HG02798 (cell line): ENCODE measurements around the gene RAB40C.
A peak's percentile ranks its signal among the peaks of the same experiment; 100 is the strongest.

Source experiments
- ATAC-seq: cut with Tn5 transposase; IDR thresholded peaks from one replicate; pipeline ENCODE4 v1.9.1; 2021; ENCODE audit warnings: mild to moderate bottlenecking; ENCODE audit not compliant: unreplicated experiment, poor library complexity

RAB40C gene, protein sequence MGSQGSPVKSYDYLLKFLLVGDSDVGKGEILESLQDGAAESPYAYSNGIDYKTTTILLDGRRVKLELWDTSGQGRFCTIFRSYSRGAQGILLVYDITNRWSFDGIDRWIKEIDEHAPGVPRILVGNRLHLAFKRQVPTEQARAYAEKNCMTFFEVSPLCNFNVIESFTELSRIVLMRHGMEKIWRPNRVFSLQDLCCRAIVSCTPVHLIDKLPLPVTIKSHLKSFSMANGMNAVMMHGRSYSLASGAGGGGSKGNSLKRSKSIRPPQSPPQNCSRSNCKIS

DNA sequence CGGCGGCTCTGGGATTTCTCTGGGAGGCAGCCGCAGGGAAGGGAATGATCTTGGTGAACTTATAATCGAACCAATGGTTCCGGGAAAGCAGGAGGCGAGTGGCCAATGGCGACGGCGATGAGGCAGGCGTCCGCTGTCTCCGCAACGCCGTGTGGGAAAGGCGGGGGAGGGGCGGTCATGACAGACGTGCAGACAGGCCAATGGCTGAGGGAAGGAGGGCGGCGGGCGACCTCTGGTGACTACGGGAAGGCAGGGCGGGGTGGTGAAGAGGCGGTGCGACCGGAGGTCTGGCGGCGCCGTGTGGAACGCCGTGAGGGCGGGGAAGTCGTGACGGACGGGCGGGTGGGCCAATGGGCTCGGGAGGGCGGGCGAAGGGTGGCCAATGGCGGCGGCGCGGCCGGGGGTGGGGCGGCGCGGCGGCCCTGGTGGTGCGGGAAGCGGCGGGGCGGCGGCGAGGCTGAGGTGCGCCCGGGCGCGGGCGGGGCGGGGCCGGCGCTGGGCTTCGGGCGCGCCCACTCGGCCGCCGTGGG, at the start of gene RAB40C:
Gene RAB40C, plus strand, starts transcription at position 409 of the 530 bp plus-strand sequence. CDS start 226 bp downstream, outside the sequence.
- ATAC-seq: peak; percentile 82

DNA sequence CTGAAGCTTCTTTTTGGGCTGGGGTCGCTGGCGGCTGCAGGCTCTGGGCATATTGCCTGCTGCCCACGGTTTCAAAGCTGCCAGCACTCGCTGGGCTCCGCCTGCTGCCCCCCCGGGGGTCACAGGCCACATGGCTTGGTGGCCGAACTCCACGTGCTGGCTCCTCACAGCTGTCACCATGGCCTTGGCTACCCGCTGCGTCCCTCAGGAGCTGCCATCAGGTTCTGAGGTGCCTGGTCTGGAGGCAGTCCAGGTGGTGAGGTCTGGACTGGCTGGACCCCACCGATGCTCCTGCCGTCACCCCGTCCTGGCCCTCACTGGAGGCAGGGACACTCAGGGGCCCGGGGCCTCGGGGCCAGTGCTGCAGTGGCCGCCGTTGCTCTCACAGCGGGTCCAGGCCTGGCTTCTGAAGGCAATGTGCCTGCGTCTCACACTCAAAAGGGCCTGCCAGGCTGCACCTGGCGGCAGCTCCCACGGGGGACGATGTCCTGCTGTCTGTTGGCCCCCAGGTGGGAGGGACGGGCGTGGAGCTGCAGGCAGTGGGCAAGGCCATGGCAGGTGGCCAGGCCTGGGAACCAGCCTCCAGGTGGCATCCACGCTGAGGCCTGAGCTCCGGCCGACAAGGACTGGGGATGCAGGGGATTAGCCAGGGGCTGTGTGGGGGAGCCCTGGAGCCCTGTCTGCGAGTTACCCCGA, 49.1 kb upstream of the RAB40C start:
- no peak for ATAC-seq

DNA sequence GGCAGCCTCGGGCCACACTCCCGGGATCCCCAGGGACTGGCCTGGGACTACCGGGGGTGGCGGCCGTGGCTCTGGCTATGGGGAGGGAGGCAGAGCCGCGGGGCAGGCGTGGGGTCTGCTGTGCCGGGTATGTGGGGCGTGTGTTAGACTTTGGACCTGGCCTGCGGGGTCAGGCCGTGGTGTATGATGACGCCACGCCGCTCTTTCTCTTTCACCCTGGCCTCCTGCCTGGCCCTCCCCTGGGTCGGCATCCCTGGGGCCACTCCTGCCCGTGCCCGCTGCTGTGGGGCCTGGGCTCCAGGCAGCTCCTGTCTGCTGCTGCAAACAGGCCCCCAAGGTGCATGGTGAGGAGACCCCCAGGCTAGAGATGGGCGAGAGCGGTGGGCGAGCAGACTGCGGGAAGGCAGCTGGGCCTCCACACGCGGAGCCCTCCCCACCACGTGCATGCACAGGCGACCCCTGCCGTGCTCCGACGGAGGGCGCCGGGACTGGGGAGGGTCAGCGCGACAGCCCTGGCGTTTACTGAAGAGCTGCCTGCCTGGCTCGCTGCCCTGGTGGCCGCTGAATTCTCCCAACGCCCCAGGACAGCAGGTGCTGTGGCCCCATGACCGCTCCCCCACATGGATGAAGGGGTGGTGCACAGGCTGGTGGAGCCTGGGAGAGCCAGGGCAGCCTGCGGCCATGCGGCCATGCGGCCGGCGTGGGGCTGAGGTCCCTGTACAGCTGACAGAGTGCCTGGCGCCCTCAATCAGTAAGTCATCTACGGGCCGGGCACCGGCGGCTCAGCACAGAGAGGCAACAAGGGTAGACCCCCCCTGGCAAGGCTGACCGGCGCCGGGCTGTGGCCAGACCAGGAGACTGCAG, 46.3 kb upstream of the RAB40C start:
- no peak for ATAC-seq

DNA sequence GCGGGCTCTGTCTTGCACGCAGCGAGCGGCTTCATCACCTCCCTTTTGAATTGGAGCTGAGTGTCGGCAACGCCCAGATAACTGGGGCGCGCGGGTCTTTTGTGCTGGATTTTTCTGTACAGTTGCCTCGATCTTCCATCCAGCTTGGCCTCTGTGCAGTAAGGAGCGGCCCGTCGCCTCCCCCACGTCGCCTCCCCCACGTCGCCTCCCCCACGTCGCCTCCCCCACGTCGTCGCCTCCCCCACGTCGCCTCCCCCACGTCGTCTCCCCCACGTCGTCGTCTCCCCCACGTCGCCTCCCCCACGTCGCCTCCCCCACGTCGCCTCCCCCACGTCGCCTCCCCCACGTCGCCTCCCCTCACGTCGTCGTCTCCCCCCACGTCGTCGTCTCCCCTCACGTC, 45.3 kb upstream of the RAB40C start:
- no peak for ATAC-seq

DNA sequence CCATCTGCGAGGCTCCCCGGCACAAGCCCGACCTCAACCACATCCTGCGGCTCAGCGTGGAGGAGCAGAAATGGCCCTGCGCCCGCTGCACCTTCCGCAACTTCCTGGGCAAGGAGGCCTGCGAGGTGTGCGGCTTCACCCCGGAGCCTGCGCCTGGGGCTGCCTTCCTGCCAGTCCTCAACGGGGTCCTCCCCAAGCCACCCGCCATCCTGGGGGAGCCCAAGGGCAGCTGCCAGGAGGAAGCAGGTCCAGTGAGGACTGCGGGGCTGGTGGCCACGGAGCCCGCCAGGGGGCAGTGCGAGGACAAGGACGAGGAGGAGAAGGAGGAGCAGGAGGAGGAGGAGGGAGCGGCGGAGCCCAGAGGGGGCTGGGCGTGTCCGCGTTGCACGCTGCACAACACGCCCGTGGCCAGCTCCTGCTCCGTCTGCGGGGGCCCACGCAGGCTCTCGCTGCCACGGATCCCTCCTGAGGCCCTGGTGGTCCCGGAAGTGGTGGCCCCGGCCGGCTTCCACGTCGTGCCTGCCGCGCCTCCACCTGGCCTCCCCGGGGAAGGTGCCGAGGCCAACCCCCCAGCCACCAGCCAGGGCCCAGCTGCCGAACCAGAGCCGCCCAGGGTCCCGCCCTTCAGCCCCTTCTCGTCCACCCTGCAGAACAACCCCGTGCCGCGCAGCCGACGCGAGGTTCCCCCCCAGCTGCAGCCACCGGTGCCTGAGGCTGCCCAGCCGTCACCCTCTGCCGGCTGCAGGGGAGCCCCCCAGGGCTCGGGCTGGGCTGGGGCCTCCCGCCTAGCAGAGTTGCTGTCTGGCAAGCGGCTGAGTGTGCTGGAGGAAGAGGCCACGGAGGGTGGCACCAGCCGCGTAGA, 42.7 kb upstream of the RAB40C start:
- ATAC-seq: no peak

DNA sequence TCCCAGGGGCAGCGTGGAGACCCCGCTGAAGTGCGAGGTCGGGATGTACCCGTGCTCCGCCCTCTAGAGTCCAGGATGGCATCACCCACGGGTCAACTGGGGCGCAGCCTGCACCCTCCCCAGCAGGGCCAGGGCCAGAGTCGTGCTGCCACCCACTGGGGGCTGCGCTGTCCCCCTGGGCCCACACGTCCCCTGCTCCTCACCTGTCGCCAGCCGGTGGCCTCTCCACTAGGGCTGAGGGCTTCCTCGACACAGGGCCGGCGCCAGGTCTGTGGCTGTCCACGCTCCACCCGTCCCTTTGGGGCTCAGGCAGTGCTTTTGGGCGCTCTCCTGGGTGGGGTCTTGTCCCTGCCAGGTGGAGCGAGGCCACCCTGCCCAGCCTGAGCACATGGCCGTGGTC, 41.3 kb upstream of the RAB40C start:
- ATAC-seq: no peak

DNA sequence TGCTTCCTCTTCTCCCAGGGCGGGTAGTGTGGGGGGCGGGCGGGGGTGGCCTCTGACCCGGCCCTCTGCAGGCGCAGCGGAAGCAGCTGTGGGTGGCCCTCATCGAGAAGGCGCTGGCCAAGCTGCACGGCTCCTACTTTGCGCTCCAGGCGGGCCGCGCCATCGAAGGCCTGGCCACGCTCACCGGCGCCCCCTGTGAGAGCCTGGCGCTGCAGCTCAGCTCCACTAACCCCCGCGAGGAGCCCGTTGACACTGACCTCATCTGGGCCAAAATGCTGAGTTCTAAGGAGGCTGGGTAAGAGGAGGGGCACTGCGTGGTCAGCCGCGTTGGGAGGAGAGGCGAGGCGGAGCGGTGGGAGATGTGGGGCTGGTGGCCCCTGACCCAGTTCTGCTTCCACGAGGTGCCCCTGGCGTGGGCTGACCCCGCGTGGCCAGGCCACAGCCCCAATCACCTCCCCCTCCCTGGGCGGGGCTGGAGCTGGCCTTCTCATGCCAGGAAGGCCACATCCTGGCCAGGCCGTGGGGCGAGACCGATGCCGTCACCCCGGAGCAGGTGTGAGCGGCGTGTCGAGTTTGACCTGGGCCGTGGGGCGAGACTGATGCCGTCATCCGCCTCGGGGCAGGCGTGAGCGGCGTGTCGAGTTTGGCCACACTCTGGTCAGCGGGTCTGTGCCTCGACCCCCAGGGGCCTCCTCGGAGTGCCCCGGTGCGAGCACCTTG, 40.2 kb upstream of the RAB40C start:
- no peak for ATAC-seq

DNA sequence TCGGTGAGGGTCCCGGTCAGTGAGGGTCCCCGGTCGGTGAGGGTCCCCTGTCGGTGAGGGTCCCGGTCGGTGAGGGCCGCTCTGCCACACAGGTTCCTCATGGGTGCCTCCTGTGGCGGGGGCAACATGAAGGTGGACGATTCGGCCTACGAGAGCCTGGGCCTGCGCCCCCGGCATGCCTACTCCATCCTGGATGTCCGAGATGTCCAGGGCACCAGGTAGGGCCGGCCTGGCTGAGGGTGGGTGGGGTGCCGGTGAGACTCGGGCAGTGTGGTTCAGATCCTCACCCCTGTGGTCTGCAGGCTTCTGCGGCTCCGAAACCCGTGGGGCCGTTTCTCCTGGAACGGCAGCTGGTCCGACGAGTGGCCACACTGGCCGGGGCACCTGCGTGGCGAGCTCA, 38.7 kb upstream of the RAB40C start:
- ATAC-seq: no peak

DNA sequence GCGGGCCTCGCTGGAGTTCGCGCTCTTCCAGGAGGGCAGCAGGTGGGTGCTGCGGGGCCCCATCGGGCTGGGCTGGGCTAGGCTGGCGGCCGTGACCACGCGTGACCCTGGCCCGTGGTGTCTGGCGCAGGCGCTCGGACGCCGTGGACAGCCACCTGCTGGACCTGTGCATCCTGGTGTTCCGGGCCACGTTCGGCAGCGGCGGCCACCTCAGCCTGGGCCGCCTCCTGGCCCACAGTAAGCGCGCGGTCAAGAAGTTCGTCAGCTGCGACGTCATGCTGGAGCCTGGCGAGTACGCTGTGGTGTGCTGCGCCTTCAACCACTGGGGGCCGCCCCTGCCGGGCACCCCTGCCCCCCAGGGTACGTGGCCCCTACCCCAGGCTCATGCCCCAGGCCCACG, 37.7 kb upstream of the RAB40C start:
- no peak for ATAC-seq

DNA sequence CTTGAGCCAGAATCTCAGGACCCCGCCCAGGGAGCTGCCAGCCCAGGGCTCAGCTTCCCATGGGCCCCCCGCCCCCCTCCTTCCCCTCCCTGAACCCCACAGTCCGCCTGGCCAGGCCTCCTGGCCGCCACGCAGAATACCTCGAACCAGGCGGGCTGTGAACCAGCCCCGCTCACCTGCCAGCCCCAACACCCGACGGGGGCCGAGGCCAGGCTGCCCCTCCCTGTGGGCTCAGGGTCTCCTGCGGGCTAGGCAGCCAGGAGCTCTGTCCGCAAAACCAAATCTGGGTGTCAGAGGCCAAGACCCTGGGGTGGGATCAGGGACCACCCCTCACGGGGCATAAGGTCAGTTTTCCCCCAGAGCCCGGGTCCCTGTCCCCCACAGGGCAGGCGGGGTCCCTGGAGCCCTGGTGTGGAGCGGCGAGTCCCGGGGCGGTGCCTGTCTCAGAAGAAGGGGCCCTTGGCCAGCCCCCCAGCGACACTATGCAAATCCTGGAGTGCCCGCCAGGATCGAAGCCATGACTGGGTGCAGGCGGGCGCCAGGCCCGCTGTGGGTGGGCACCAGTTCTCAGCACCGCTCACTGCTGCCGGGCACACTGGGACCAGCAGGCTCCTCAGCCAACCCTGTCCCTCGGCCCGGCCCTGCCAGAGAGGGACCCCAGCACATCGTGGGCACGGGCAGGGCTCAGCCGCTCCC, 36.1 kb upstream of the RAB40C start:
- ATAC-seq: no peak

DNA sequence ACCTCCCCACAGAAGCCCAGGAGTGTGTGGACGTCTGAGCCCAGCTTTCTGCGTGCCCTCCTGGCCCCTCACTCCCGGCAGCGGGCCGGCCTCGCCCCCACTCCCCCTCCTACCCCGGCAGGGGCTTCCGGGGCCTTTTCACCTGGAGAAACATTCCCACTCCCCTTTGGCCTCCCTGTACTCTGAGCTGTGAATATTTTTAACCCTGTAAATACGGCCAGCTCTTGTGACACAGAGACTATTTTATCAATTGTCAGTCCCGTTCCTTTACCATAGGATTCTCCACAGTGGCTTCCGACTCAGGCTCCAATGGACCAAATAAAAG, 35.6 kb upstream of the RAB40C start:
- ATAC-seq: no peak

DNA sequence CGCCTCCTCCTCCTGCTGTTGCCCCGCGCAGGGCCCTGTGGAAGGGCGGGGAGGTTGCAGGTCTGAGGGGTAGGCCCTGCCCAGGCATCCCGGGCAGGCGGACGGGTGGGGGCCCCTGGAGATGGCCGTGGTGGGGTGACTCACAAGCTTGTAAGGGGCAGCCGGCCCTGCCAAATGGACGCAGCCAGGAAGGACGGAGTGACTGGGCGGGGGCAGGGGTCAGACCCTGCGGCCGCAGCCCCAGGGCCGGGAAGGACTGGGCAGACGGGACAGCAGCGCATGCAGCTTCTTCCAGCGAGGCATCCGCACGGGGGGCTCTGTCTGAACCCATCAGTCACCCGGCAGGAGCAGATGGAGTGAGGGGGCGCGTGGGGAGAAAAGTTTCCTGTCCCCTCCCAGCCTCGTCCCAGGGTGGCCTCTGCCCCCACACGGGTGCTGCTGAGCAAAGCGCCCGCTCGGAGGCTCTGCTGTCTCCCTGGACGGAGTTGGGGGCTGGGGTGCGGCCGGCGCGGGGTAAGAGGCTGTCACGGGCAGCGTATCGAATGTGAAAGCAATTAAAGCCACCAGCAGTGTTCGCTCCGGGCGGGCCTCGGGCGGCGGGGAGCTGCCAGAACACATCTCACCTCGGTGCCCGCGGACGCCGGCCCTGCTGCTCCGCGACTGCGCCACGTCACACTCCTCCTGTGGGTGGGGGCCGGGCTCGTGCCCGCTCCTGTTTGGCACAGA, 35.1 kb upstream of the RAB40C start:
- no peak for ATAC-seq

DNA sequence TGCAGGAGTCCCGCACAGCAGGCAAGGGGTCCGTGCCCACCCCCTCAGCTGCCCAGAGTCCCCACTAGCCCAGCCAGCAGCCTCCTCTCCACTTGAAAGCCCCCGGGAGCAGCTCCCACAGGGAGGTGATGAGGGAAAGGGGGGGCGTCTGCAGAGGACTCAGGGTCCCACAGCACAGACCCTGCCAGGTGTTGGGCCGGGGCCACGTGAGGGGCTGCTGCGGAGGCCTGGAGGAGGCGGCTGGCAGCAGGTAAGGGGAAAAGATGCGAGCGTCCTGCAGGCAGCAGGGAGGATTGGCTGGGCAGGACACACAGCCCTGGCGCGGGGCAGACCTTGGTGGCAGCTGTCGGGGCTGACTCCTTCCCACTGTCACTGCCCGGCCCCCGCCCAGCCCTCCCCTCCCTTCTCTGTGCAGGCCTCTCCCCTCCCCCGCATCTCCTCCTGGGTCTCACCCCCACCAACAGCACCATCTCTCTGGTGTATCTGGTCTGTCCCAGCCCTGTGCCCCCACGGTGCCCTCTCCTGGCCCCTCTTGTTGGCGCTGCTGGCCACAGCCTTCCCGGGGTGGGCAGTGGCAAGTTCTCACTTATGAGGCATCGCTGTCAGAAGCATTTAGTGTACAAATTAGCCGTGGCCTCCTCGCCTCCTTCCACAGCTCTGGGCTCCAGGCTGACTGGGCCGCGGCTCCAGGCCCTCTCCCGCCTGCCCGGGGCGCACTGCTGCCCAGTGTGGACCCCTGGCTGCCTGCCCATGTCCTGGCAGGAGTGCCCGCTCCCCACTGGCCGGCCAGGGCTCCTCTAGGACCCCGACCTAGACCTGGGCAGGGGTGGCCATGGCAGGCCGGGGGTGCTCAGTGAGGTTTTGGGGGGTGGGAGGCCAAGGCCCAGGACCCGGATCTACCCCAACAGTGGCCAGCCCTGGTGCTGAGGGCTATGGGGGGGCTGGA, 34.1 kb upstream of the RAB40C start:
- no peak for ATAC-seq

DNA sequence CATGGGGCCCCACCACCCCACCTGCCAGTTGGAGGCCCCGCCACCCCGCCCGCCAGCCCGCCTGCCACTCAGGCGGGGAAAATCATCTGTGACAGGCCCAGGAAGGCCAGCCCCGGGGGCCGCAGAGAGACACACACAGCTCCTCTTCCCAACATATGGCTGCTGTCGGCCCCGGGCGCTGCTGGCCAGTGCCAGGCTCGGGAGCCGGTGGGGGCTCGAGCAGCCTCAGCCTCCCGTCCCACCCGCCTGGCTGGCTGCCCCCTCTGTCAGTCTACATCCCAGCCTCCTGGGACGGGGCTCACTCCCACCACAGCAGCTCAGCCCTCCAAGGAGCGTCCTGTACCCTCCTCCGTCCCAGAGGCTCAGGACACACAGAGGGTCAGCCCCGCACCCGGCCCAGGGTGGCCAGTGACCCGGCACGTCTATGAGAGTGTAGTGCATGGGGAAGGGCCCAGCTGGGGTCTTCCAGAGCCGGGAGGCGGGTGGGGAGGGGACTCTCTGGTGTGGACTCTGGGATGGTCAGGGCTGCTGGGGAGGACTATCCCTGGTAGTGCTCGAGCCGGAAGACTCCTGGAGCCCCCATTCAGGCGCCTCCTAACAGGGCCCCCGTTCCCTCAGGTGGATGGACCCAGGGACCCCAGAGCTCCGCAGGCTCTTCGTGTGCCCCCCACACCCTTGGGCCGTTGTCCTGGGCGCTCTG, 33.2 kb upstream of the RAB40C start:
- no peak for ATAC-seq

DNA sequence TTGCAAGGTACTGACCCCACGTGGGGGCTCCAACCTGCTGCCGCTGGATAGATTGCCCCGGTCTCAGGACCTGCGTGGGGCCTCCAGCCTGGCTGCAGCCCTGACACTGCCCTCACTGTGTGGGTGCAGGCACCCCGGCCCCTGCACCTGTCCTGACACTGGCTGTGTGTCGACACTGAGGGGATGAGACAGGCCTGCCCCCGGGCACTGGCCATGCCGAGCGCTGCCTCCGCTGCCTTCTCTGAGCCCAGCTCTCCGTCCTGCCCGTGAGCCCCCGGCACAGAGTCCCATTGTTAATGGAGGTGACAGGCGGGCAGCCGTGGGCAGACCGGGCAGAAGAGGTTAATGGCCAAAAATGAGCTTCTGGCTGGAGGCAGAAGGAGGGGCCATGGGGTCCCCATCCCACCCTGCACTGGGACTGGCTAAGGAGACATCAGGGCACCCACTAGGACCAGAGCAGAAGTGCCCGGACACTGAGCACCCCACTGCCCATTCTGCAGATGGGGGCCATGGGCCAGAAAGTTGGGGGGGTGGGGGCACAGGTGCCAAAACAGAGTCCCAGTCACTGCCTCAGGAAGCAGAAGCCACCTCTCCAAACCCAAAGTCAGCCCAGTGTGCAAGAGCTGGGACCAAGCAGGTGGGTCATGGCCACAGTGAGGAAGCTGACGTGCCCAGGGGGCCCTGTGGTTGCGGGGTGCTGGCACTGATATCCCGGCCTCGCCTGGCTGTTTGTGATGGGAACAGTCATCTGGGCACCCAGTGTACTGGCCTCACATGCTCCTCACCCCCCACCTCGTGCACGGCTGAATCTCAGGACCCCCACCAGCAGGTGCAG, 32.2 kb upstream of the RAB40C start:
- ATAC-seq: no peak
